ENCODE measurements around the gene PSMD2.

Gene PSMD2

DNA sequence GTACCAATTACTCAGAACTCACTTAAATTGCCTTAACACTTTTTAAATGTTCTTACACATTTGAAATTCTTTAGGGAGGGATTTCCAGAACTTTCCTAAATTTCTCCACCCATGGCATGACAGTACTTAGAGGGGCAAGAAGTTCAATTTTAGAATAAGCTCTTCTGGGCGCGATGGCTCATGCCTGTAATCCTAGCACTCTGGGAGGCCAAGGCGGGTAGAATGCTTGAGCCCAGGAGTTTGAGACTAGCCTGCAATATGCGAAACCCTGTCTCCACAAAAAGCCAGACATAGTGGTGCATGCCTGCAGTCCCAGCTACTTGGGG lies 49.0 kb downstream of the PSMD2 start:
- H3K4me3 ChIP-seq (ENCODE audit: low read length): no peak overlapping the region
- TF ChIP-seq CTCF (conservative IDR thresholded peaks at IDR 0.05; ENCODE audit: low read depth, low read length): no peak
- DNase-seq (ENCODE audit: low read depth): no peak

DNA sequence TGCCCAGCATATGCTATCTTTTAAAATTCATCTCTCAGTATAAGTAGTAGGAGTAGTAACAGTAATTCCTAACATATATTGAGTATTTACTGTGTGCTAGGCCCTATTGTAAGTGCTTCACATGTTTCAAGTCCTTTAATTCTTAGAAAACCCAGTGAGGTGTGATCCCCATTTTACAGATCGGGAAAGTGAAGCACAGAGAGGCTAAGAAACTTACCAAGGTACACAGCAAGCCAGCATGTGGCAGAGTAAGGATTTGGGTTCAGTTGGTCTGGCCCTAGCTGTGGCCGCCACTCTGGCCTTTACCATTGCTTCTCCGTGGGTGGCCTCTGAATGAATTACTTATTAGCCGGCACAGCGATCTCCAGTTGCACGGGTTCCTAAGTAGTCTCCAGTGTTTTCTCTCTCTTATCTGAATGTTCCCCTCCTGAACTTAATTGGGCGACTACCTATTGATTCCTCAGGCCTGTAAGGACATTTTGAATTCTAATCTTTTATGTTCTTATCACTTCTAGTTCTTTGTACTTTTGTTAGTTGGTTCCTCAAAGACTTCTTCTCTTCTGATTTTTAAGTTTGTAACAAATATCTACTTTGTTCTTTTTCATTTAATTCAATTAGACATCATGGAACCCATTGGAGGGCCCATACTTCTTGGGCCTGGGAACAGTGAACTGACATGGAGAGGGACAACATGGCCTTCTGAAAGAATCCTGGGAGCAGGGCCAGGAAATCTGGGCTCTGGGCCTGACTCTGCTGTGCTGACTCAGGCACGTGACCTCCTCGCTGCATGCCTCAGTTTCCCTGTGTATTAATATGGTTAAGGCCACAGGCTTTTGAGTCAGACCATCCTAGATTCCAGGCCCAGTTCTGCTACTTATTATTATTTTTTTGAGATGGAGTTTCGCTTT lies 50.8 kb downstream of the PSMD2 start:
- TF ChIP-seq CTCF (conservative IDR thresholded peaks at IDR 0.05; ENCODE audit: low read depth, low read length): no peak
- DNase-seq (ENCODE audit: low read depth): no peak
- H3K4me3 ChIP-seq (ENCODE audit: low read length): no peak overlapping the region

DNA sequence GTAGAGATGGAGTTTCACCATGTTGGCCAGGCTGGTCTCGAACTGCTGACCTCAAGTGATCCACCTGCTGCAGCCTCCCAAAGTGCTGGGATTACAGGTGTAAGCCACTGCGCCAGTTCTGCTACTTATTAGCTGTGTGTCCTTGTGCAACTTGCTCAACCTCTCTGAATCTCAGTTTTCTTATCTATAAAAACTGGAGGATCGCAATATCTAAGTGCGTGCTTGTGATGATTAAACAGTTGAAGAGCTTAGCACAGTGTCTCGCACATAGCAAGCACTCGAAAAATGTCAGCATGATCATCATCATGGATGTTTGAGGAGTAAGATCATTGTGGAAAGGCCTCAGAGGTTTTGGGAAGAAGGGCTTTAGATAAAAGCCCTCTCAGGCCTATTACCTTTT lies 51.6 kb downstream of the PSMD2 start:
- no peak overlapping the region for H3K4me3 ChIP-seq (ENCODE audit: low read length)
- no peak for DNase-seq (ENCODE audit: low read depth)
- TF ChIP-seq CTCF (conservative IDR thresholded peaks at IDR 0.05; ENCODE audit: low read depth, low read length): no peak

DNA sequence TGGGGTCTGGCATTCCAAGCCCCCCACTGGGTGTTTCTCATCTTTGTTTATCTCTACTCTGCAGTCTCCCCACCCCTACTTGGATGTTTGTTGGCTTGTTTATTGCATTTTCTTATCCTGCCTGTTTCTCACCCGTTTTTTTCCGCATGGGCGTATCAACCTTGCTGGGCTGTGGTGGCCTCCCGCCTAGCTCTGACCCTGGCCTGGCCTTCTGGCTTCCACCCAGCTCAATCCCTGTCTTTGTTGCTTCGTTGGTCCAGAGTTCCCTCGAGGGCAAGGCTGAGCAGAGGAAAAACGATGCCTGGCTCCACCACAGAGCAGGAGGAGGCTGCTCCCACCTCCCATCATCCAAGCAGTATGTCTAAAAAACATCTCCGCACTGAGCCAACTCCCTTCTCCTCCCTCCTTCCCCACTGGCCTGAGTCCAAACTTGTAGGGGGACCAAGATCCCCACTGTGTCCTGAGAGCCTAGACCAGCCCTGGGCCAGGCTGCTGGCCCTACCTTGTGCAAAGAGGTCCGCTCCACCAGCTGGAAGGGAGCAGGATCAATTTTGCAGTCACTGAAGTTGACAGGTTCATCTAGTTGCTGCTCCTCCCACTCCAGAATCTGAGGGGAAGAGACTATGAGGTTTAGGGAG lies 52.6 kb downstream of the PSMD2 start:
- DNase-seq (ENCODE audit: low read depth): no peak
- no peak for TF ChIP-seq CTCF (conservative IDR thresholded peaks at IDR 0.05; ENCODE audit: low read depth, low read length)
- no peak overlapping the region for H3K4me3 ChIP-seq (ENCODE audit: low read length)

DNA sequence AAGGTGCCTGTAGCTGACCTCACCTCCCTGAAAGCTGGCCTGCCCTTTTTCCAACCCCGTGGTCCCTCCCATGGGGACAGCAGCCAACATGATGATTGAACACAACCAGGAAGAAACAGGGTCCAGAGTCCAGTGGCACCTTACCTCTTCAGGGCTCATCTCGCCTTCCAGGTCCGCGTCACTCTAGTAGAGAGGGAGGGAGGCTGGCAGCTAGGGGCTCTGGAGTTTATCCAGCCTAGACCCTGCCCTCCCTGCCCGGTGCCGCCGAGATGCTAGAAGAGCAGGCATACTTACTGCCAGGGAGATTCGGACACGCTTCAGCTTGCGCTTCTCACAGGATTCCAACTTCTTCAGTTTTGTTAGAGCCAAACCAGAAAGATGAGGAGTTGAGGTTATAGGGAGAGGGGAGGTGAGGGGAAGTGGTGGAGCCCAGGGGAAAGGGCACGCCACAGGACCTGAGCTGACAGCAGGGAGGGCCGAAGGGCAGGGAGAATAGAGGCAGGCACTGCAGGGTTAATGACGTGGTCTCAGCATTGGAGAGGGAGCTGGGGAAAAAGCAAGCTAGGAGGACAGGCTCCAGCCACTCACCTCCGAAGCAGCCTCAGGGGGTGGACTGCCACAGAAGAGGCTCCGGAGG lies 53.2 kb downstream of the PSMD2 start:
- no peak for TF ChIP-seq CTCF (conservative IDR thresholded peaks at IDR 0.05; ENCODE audit: low read depth, low read length)
- no peak for DNase-seq (ENCODE audit: low read depth)
- no peak overlapping the region for H3K4me3 ChIP-seq (ENCODE audit: low read length)

DNA sequence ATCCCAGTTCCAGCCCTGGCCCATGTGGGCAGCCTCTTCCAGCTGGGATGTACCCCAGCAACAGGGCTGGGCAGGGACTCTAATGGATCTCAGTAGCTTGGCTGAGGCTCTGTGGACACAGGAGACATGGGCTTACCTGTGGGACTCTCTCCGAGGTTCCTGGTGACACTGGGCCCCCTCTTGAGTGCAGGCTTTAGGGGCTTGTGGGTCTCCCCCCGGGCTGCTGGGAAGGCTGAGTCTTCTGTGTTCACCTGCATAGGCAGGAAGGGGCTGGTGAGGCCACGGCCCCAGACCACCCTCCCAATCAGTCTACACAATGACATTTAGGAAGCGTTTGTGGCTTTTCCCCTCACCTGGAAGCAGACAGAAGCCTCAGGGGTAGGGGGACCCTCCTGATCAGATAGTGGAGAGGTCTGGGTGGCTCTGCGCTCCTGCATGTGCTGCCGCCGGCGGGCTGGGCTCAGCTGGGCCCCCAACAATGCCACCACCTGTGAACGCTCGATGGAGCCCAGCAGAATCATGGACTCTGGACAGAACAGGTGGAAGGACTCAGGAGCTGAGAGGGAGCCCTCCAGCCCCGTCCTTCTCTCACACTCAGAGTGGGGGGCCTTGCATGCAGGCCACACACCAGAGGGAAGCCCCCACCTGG lies 54.0 kb downstream of the PSMD2 start:
- DNase-seq (ENCODE audit: low read depth): no peak
- no peak overlapping the region for H3K4me3 ChIP-seq (ENCODE audit: low read length)
- no peak for TF ChIP-seq CTCF (conservative IDR thresholded peaks at IDR 0.05; ENCODE audit: low read depth, low read length)
